Peyer's patch (tissue), 4 donors: ENCODE results near the gene KL. TPM values are rescaled to one million over a fixed set of nuclear protein-coding genes. Genes with fewer than 3 reads are reported as not detected.

Source experiments
- DNase-seq, 3 donors: peaks; one replicate each; pipeline ENCODE4 v3.0.0-alpha.2; 2017 to 2019
- H3K27ac ChIP-seq, 4 donors: fragments of 200-600 bp; sonication (generic); one replicate each; pipeline ENCODE4 v1.5.1; 2016 to 2019
- H3K27me3 ChIP-seq, 2 donors: fragments of 200-600 bp; sonication (generic); one replicate each; pipeline ENCODE4 v1.5.1; 2019
- H3K36me3 ChIP-seq, 3 donors: fragments of 200-600 bp; sonication (generic); one replicate each; pipeline ENCODE4 v1.5.1; 2016 to 2019
- H3K4me1 ChIP-seq, 4 donors: fragments of 200-600 bp; sonication (generic); one replicate each; pipeline ENCODE4 v1.5.1; 2016 to 2019
- H3K4me3 ChIP-seq, 4 donors: fragments of 200-600 bp; sonication (generic); 1 replicate in 3 of 4; 2 replicates in 1 of 4; pipeline ENCODE4 v1.5.1; 2016 to 2019; ENCODE audit warnings: mild to moderate bottlenecking in 1 of 4
- H3K9me3 ChIP-seq, 4 donors: fragments of 200-600 bp; sonication (generic); one replicate each; pipeline ENCODE4 v1.5.1; 2016 to 2019; ENCODE audit warnings: mild to moderate bottlenecking in 1 of 4
- CTCF ChIP-seq, 6 experiments: fragments of 450-650 bp in 4 of 6; fragments of 200-600 bp in 2 of 6; sonication (generic) in 1 of 6; IDR thresholded peaks; one replicate each; pipeline ENCODE4 v1.5.1; 2017 to 2019; ENCODE audit warnings: antibody characterized with exemption in 6 of 6, mild to moderate bottlenecking in 3 of 6, moderate library complexity in 1 of 6
- POLR2A ChIP-seq, 2 donors: fragments of 450-650 bp; IDR thresholded peaks; one replicate each; pipeline ENCODE4 v1.5.1; 2017; ENCODE audit warnings: antibody characterized with exemption in 2 of 2, mild to moderate bottlenecking in 2 of 2, moderate library complexity in 2 of 2
- total RNA-seq, 4 donors: library from RNA; depleted of rRNA; stranded (reverse); fragments of >200 nt; gene quantifications; one replicate each; pipeline ENCODE4 v1.1.0, GENCODE V29; 2016

The KL gene
- total RNA-seq, 4 donors from 2014 or later = 2.5 to 7.0 (median 4.9) TPM

GRCh38 chr13:33004511-33004910 lies 11.7 kb upstream of the KL start:
- Histone ChIP-seq H3K27me3 (no peaks in the 10 kb centered on the region), H3K27ac (no peak overlapping the region)

GRCh38 chr13:33006134-33006533 lies 10.1 kb upstream of the KL start:
- Histone ChIP-seq H3K4me1 (no peaks in the 10 kb centered on the region), H3K27ac (no peak overlapping the region), H3K27me3 (no peaks in the 10 kb centered on the region), H3K9me3 (peaks cover 0 to 8% (median 0%) of the 10 kb centered on the region in 4 donors), H3K36me3 (no peaks in the 10 kb centered on the region), H3K4me3 (no peak overlapping the region)
- TF ChIP-seq POLR2A (IDR thresholded peaks at IDR 0.05) (no peak), CTCF (IDR thresholded peaks at IDR 0.05) (no peak)
- no peak for DNase-seq

More at GRCh38 chr13:33004511-33004910, 11.7 kb upstream of the KL start:
- DNase-seq = no peak
- TF ChIP-seq POLR2A (IDR thresholded peaks at IDR 0.05) (no peak), CTCF (IDR thresholded peaks at IDR 0.05) (no peak)
- peaks cover 0 to 8% (median 0%) of the 10 kb centered on the region in 4 donors for H3K9me3 ChIP-seq
- no peaks in the 10 kb centered on the region for H3K36me3 ChIP-seq
- no peak overlapping the region for H3K4me3 ChIP-seq
- no peaks in the 10 kb centered on the region for H3K4me1 ChIP-seq

- Histone ChIP-seq H3K4me1 (no peaks in the 10 kb centered on the region), H3K9me3 (peaks cover 0 to 8% (median 0%) of the 10 kb centered on the region in 4 donors), H3K27me3 (no peaks in the 10 kb centered on the region), H3K36me3 (no peaks in the 10 kb centered on the region), H3K4me3 (no peak overlapping the region), H3K27ac (no peak overlapping the region)
- DNase-seq = no peak
- TF ChIP-seq POLR2A (IDR thresholded peaks at IDR 0.05) (no peak), CTCF (IDR thresholded peaks at IDR 0.05) (no peak)
These were observed 9.6 kb upstream of the KL start for GRCh38 chr13:33006638-33007037.

- no peak for TF ChIP-seq POLR2A (IDR thresholded peaks at IDR 0.05)
- TF ChIP-seq CTCF (IDR thresholded peaks at IDR 0.05) = no peak
- H3K27me3 ChIP-seq = no peaks in the 10 kb centered on the region
- no peak overlapping the region for H3K4me3 ChIP-seq
- H3K27ac ChIP-seq = no peak overlapping the region
- DNase-seq = no peak
- no peaks in the 10 kb centered on the region for H3K4me1 ChIP-seq
- H3K9me3 ChIP-seq = peaks cover 0 to 8% (median 0%) of the 10 kb centered on the region in 4 donors
- H3K36me3 ChIP-seq = no peaks in the 10 kb centered on the region
These were observed 9.0 kb upstream of the KL start for GRCh38 chr13:33007237-33007636.

- H3K9me3 ChIP-seq = peaks cover 0 to 8% (median 0%) of the 10 kb centered on the region in 4 donors
- TF ChIP-seq POLR2A (IDR thresholded peaks at IDR 0.05) (no peak), CTCF (IDR thresholded peaks at IDR 0.05) (no peak)
- no peaks in the 10 kb centered on the region for H3K36me3 ChIP-seq
- H3K27ac ChIP-seq = no peak overlapping the region
- DNase-seq = no peak
- no peaks in the 10 kb centered on the region for H3K4me1 ChIP-seq
- no peak overlapping the region for H3K4me3 ChIP-seq
- H3K27me3 ChIP-seq = no peaks in the 10 kb centered on the region
These were observed 8.3 kb upstream of the KL start for GRCh38 chr13:33007950-33008349.
